Mesendoderm (in vitro differentiated cells): ENCODE measurements around the gene DAND5.

Source experiments
- DNase-seq: peaks from one replicate; pipeline ENCODE4 v3.0.0; 2013
- H2AK5ac ChIP-seq: 2 replicates; pipeline ENCODE4 v1.6.1; 2013; ENCODE audit warnings: low read length, inconsistent platforms
- H2BK120ac ChIP-seq: 2 replicates; pipeline ENCODE4 v1.6.1; 2013; ENCODE audit warnings: low read depth, mild to moderate bottlenecking, low read length, moderate library complexity, mixed read lengths
- H2BK15ac ChIP-seq: replicated peaks from 2 replicates; pipeline ENCODE4 v1.6.1; 2013; ENCODE audit warnings: low read depth, mild to moderate bottlenecking, moderate library complexity
- H2BK5ac ChIP-seq: 2 replicates; pipeline ENCODE4 v1.6.1; 2013; ENCODE audit warnings: low read length, inconsistent platforms
- H3K18ac ChIP-seq: 2 replicates; pipeline ENCODE4 v1.6.1; 2013; ENCODE audit warnings: mild to moderate bottlenecking, low read length, mixed read lengths
- H3K23ac ChIP-seq: one replicate; pipeline ENCODE4 v1.6.1; 2013; ENCODE audit warnings: low read length
- H3K27ac ChIP-seq: 2 replicates; pipeline ENCODE4 v1.5.1; 2013; ENCODE audit warnings: low read depth, mild to moderate bottlenecking, inconsistent platforms, low read length, moderate library complexity
- H3K27me3 ChIP-seq: 2 replicates; pipeline ENCODE4 v1.6.1; 2013; ENCODE audit warnings: low read length, control low read depth, mild to moderate bottlenecking, inconsistent platforms; ENCODE audit not compliant: insufficient read depth, poor library complexity
- H3K36me3 ChIP-seq: 2 replicates; pipeline ENCODE4 v1.6.1; 2013; ENCODE audit warnings: low read length, inconsistent platforms; ENCODE audit not compliant: control insufficient read depth, insufficient read depth
- H3K4ac ChIP-seq: one replicate; pipeline ENCODE4 v1.6.1; 2013; ENCODE audit warnings: low read depth, mild to moderate bottlenecking, low read length, moderate library complexity
- H3K4me1 ChIP-seq: 2 replicates; pipeline ENCODE4 v1.6.1; 2013; ENCODE audit warnings: low read depth, low read length, inconsistent platforms; ENCODE audit not compliant: control insufficient read depth
- H3K4me2 ChIP-seq: 2 replicates; pipeline ENCODE4 v1.6.1; 2013; ENCODE audit warnings: low read length
- H3K4me3 ChIP-seq: 2 replicates; pipeline ENCODE4 v1.5.1; 2013; ENCODE audit warnings: mild to moderate bottlenecking, low read length
- H3K56ac ChIP-seq: one replicate; pipeline ENCODE4 v1.6.1; 2013; ENCODE audit warnings: low read length
- H3K79me1 ChIP-seq: 2 replicates; pipeline ENCODE4 v1.6.1; 2013; ENCODE audit warnings: low read length, inconsistent platforms
- H3K79me2 ChIP-seq: 2 replicates; pipeline ENCODE4 v1.6.1; 2013; ENCODE audit warnings: mild to moderate bottlenecking, low read length; ENCODE audit not compliant: control insufficient read depth, insufficient read depth
- H3K9ac ChIP-seq: 2 replicates; pipeline ENCODE4 v1.6.1; 2013; ENCODE audit warnings: low read length, inconsistent platforms
- H4K5ac ChIP-seq: one replicate; pipeline ENCODE4 v1.6.1; 2013; ENCODE audit warnings: low read length
- H4K8ac ChIP-seq: one replicate; pipeline ENCODE4 v1.6.1; 2013; ENCODE audit warnings: low read depth, mild to moderate bottlenecking, control low read depth, low read length, moderate library complexity
- WGBS: extraction: QIAGEN DNeasy Blood & Tissue Kit; methylation state at CpG from one replicate; pipeline ENCODE4 v1.1.7; 2013; ENCODE audit warnings: low lambda C conversion rate, missing lambda C conversion rate; ENCODE audit not compliant: insufficient coverage; ENCODE audit errors: extremely low coverage; 5-methylcytosine and 5-hydroxymethylcytosine counted together

DAND5 gene

GRCh38 chr19:12932392-12933286, 36.7 kb upstream of the DAND5 start:
- H3K4me2 ChIP-seq: peak overlapping the region; percentile 80
- peak overlapping the region; percentile 99 for H3K56ac ChIP-seq
- no peak overlapping the region for H2BK15ac ChIP-seq
- no peak overlapping the region for H2BK120ac ChIP-seq
- peaks cover 2% of the 10 kb centered on the region for H3K4me1 ChIP-seq
- H3K27me3 ChIP-seq: no peaks in the 10 kb centered on the region
- no peak overlapping the region for H3K27ac ChIP-seq
- H3K9ac ChIP-seq: peak overlapping the region; percentile 98
- no CpG with 5 or more reads among the region's 16 CpGs for WGBS
- H3K18ac ChIP-seq: no peak overlapping the region
- peak overlapping the region; percentile 94 for H3K4me3 ChIP-seq
- H3K79me1 ChIP-seq: peaks cover 11% of the 10 kb centered on the region
- H3K36me3 ChIP-seq: peaks cover 5% of the 10 kb centered on the region
- H4K8ac ChIP-seq: no peak overlapping the region
- peaks cover 16% of the 10 kb centered on the region for H3K79me2 ChIP-seq
- H3K23ac ChIP-seq: peak overlapping the region; percentile 98
- no peak overlapping the region for H2AK5ac ChIP-seq
- H4K5ac ChIP-seq: no peak overlapping the region
- DNase-seq: no peak
- H2BK5ac ChIP-seq: no peak overlapping the region
- peak overlapping the region; percentile 71 for H3K4ac ChIP-seq

GRCh38 chr19:12933287-12934072, 35.9 kb upstream of the DAND5 start, which contains the start of gene FARSA:
Gene FARSA (minus strand): TSS chr19:12933711. CDS start chr19:12933696, 15 bp downstream.
- H3K4ac ChIP-seq: peak within 1 kb of the TSS; percentile 71
- H3K56ac ChIP-seq: peak within 1 kb of the TSS; percentile 99
- no peaks in the 10 kb centered on the region for H3K27me3 ChIP-seq
- WGBS: no CpG with 5 or more reads among the region's 51 CpGs
- peaks cover 16% of the 10 kb centered on the region for H3K79me2 ChIP-seq
- peak within 1 kb of the TSS; percentile 43 for H2BK5ac ChIP-seq
- peak within 1 kb of the TSS; percentile 5 for H3K18ac ChIP-seq
- peak within 1 kb of the TSS; percentile 80 for H3K4me2 ChIP-seq
- H4K8ac ChIP-seq: no peak within 1 kb of the TSS
- no peak within 1 kb of the TSS for H2BK15ac ChIP-seq
- H3K9ac ChIP-seq: peak within 1 kb of the TSS; percentile 98
- H4K5ac ChIP-seq: peak within 1 kb of the TSS; percentile 47
- peaks cover 2% of the 10 kb centered on the region for H3K4me1 ChIP-seq
- peak within 1 kb of the TSS; percentile 98 for H3K23ac ChIP-seq
- no peak within 1 kb of the TSS for H2BK120ac ChIP-seq
- H3K4me3 ChIP-seq: peak within 1 kb of the TSS; percentile 94
- no peak within 1 kb of the TSS for H2AK5ac ChIP-seq
- H3K36me3 ChIP-seq: peaks cover 3% of the 10 kb centered on the region
- no peak within 1 kb of the TSS for H3K27ac ChIP-seq
- peaks cover 11% of the 10 kb centered on the region for H3K79me1 ChIP-seq
- peak; percentile 94 for DNase-seq

DNA sequence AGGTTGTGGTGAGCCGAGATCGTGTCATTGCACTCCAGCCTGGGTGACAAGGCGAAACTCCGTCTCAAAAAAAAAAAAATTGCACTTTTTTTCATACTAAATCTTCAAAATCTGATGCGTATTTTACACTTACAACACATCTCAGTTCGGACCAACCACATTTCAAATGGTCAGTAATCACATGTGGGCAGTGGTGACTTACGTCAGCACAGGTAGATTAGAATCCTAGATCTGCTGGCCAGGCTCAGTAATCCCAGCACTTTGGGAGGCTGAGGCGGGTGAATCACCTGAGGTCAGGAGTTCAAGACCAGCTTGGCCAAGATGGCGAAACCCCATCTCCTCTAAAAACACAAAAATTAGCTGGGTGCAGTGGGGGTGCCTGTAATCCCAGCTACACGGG, 34.3 kb upstream of the DAND5 start:
- Histone ChIP-seq H3K4me2 (no peak overlapping the region), H3K23ac (no peak overlapping the region), H3K56ac (no peak overlapping the region), H2BK5ac (no peak overlapping the region), H3K36me3 (peaks cover 2% of the 10 kb centered on the region), H3K4me1 (peaks cover 3% of the 10 kb centered on the region), H3K9ac (no peak overlapping the region), H3K79me2 (peaks cover 32% of the 10 kb centered on the region), H3K27ac (no peak overlapping the region), H3K4ac (no peak overlapping the region), H4K8ac (no peak overlapping the region), H4K5ac (no peak overlapping the region), H2AK5ac (no peak overlapping the region), H2BK120ac (no peak overlapping the region), H3K18ac (no peak overlapping the region), H3K27me3 (no peaks in the 10 kb centered on the region), H2BK15ac (no peak overlapping the region), H3K4me3 (no peak overlapping the region), H3K79me1 (peaks cover 15% of the 10 kb centered on the region)
- no CpG with 5 or more reads among the region's 10 CpGs for WGBS
- DNase-seq: no peak

- no CpG with 5 or more reads among the region's 7 CpGs for WGBS
- Histone ChIP-seq H2AK5ac (no peak overlapping the region), H3K23ac (no peak overlapping the region), H3K36me3 (peaks cover 10% of the 10 kb centered on the region), H3K27ac (no peak overlapping the region), H3K27me3 (no peaks in the 10 kb centered on the region), H2BK15ac (no peak overlapping the region), H2BK120ac (peak overlapping the region; percentile 69), H3K79me2 (peaks cover 40% of the 10 kb centered on the region), H4K8ac (no peak overlapping the region), H3K9ac (no peak overlapping the region), H2BK5ac (no peak overlapping the region), H3K4me2 (no peak overlapping the region), H3K56ac (peak overlapping the region; percentile 57), H3K4me3 (no peak overlapping the region), H3K4me1 (peaks cover 4% of the 10 kb centered on the region), H4K5ac (no peak overlapping the region), H3K18ac (no peak overlapping the region), H3K4ac (no peak overlapping the region), H3K79me1 (peaks cover 19% of the 10 kb centered on the region)
- no peak for DNase-seq
Observed at GRCh38 chr19:12936582-12936981, 32.8 kb upstream of the DAND5 start.

DNA sequence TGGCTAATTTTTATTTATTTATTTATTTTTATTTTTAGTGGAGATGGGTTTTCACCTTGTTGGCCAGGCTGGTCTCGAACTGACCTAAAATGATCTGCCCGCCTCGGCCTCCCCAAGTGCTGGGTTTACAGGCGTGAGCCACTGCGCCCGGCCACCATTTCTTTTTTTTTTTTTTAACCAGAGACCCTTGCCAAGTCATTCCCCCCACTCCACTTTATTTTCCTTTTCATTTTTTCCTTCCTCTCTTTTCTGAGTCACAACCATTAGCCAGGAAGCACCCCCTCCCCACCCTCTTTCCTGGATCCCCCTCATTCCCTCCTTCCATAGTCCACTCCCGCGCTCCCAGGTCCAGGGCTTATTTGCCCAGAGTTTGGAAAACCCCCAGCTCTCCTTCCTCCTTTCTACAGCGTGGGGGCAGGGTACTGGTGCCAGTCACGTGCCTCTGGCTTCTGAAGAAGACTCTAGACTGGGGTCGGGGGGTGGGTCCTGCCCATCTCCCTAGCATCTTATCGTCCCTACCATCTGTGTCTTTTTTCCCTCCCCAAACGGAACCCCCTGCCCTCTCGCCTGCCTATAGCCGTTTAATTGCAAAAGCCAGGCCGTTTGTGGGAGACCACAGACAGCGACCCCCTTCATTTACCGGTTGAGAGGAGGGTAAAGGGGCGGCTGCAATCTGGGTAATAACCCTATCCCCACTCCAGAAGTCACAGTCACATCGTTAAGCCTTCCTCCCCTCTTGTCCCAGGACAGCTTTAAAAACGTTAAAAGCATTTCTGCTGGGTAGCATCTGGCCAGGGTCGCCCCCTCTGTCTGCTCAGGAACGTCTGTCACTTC, 32.1 kb upstream of the DAND5 start:
- Histone ChIP-seq H3K9ac (peak overlapping the region; percentile 92), H3K4me2 (peak overlapping the region; percentile 96), H2AK5ac (no peak overlapping the region), H3K4me1 (peaks cover 4% of the 10 kb centered on the region), H3K4me3 (peak overlapping the region; percentile 3), H3K27ac (peak overlapping the region; percentile 10), H2BK120ac (no peak overlapping the region), H3K36me3 (peaks cover 12% of the 10 kb centered on the region), H2BK15ac (no peak overlapping the region), H3K23ac (no peak overlapping the region), H2BK5ac (peak overlapping the region; percentile 71), H4K5ac (peak overlapping the region; percentile 27), H3K79me2 (peaks cover 37% of the 10 kb centered on the region), H3K79me1 (peaks cover 19% of the 10 kb centered on the region), H3K27me3 (no peaks in the 10 kb centered on the region), H3K18ac (peak overlapping the region; percentile 8), H3K56ac (peak overlapping the region; percentile 92), H4K8ac (no peak overlapping the region), H3K4ac (peak overlapping the region; percentile 92)
- WGBS: no CpG with 5 or more reads among the region's 23 CpGs
- peak; percentile 74 for DNase-seq
